GM12891 (cell line): ENCODE results near the gene RTN4RL1.

Experiments used
- POLR2A ChIP-seq: IDR thresholded peaks from 2 replicates; pipeline ENCODE4 v1.6.1; 2011; ENCODE audit warnings: low read depth, low read length, control low read depth
- POLR2AphosphoS5 ChIP-seq: IDR thresholded peaks from 2 replicates; pipeline ENCODE4 v1.6.1; 2011; ENCODE audit warnings: low read depth, low read length, control low read depth
- SPI1 ChIP-seq: IDR thresholded peaks from 2 replicates; pipeline ENCODE4 v1.6.1; 2011; ENCODE audit warnings: low read depth, low read length, control low read depth
- TAF1 ChIP-seq: IDR thresholded peaks from 2 replicates; pipeline ENCODE4 v1.6.1; 2011; ENCODE audit warnings: low read depth, low read length, control low read depth

GRCh38 chr17:2074919-2075318, 49.8 kb upstream of the RTN4RL1 start:
- TF ChIP-seq POLR2AphosphoS5 (no peak), POLR2A (no peak), SPI1 (no peak), TAF1 (no peak)
